ENCODE results near the gene FAM78B.

DNA sequence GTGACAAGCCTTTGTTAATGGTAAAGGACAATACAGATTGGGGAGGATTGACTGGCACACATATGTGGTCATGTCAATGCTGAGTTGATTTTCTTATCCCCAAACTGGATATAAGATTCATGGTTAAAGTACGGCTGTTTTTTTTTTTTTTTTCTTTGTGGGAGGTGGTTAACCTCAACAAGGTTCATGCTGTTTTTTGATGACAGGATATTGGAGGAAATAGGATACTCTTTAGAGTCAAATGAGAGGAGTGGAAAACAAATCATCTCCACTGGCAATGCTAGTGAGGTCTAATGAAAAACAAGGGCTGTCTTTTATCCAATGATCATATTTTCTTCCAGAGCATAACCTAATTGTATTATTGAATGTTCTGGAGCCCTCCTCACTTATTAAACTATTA is 140.2 kb downstream of the FAM78B start:
- TF ChIP-seq EZH2phosphoT487 (IDR thresholded peaks at IDR 0.05; ENCODE audit: insufficient read depth, low read depth), result no peak
- no peak for TF ChIP-seq EZH2 (IDR thresholded peaks at IDR 0.05; ENCODE audit: insufficient read depth, poor library complexity, severe bottlenecking)
